Activated T-cell treated with anti-CD3 and anti-CD28 coated beads for 1 hour (primary cell): Measurements from ENCODE around the gene GRAMD2B.
"Not testable (repeated sequence)": the region's sequence is repeated elsewhere in the genome, so short reads cannot be mapped to it uniquely, and the experiment has no call there.

Source experiments
- DNase-seq: peaks from one replicate; pipeline ENCODE4 v3.0.0-alpha.2; 2020; ENCODE audit warnings: low read depth

The GRAMD2B gene

GRCh38 chr5:126513703-126514102 lies 90.5 kb downstream of the GRAMD2B start:
- no peak for DNase-seq

- DNase-seq: no peak
Observed at GRCh38 chr5:126514131-126514557, 90.9 kb downstream of the GRAMD2B start.

GRCh38 chr5:126514558-126515141 lies 91.4 kb downstream of the GRAMD2B start:
- DNase-seq: no peak

- DNase-seq: no peak
Observed at GRCh38 chr5:126515337-126515736, 92.1 kb downstream of the GRAMD2B start.

- no peak for DNase-seq
Observed at GRCh38 chr5:126516133-126516532, 92.9 kb downstream of the GRAMD2B start.

- DNase-seq: no peak
Observed at GRCh38 chr5:126516852-126517251, 93.6 kb downstream of the GRAMD2B start.

- not testable (repeated sequence) for DNase-seq
Observed at GRCh38 chr5:126519223-126519622, 96.0 kb downstream of the GRAMD2B start.

- DNase-seq: no peak
Observed at GRCh38 chr5:126519637-126520592, 96.7 kb downstream of the GRAMD2B start.

GRCh38 chr5:126520593-126520953 lies 97.4 kb downstream of the GRAMD2B start:
- DNase-seq: no peak

- no peak for DNase-seq
Observed at GRCh38 chr5:126521130-126521529, 97.9 kb downstream of the GRAMD2B start.

GRCh38 chr5:126523818-126524510 lies 100.8 kb downstream of the GRAMD2B start:
- no peak for DNase-seq

- DNase-seq: no peak
Observed at GRCh38 chr5:126525630-126526245, 102.5 kb downstream of the GRAMD2B start.

- DNase-seq: no peak
Observed at GRCh38 chr5:126526493-126526892, 103.3 kb downstream of the GRAMD2B start.

- no peak for DNase-seq
Observed at GRCh38 chr5:126527158-126527557, 103.9 kb downstream of the GRAMD2B start.

GRCh38 chr5:126527892-126528291 lies 104.7 kb downstream of the GRAMD2B start:
- DNase-seq: no peak

GRCh38 chr5:126531543-126532120 lies 108.4 kb downstream of the GRAMD2B start:
- no peak for DNase-seq

GRCh38 chr5:126534553-126534952 lies 111.3 kb downstream of the GRAMD2B start:
- no peak for DNase-seq

GRCh38 chr5:126535856-126536545 lies 112.8 kb downstream of the GRAMD2B start:
- no peak for DNase-seq

- no peak for DNase-seq
Observed at GRCh38 chr5:126536874-126537273, 113.7 kb downstream of the GRAMD2B start.

- DNase-seq: no peak
Observed at GRCh38 chr5:126538579-126538978, 115.4 kb downstream of the GRAMD2B start.

GRCh38 chr5:126540631-126541030 lies 117.4 kb downstream of the GRAMD2B start:
- DNase-seq: no peak
